ENCODE data around the gene MAPK14. TPM values are rescaled to one million over a fixed set of nuclear protein-coding genes. Genes with fewer than 3 reads are reported as not detected.
A peak's percentile ranks its signal among the peaks of the same experiment; 100 is the strongest.

MAPK14 gene
- total RNA-seq, 1 experiment from 2014 or later = 38.0 TPM

DNA sequence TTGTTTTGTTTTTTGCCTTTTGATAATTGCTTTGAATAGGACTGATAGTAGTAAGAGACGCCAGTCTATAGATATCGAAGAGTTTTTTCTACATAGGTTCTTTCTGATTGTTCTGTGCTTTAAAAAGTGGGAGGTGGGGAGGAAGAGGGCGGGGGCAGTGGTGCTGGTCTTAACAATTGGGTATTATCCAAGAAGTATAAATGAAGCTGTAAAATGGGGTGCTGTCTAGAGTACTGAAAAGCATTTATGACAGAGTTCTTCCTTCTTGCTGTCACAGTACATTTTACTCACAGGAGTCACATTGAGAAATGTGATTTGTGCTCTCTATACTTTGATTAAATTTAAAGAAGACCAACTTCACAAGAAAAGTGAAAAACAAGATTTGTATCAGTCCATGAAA is 41.0 kb downstream of the MAPK14 start:
- DNase-seq (ENCODE audit: low spot score) = no peak

DNA sequence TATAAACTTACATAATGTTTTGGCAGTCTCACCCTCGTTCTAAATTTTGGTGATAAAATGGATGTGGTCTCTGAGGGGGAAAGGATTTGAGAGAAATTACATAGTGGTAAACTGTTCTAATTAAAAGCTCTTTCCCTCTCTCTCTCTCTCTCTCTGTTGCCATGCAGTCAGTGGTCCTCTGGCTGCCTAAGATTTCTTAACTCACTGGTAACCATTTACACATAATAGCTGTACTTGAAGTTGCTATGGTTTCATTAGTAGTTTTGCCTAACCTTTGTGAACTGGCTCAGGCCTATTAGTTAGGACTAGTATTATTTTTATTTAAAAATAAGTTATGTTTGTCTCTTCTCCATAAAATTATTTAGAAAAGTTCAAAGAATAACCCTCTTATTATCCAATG is 42.0 kb downstream of the MAPK14 start:
- no peak for DNase-seq (ENCODE audit: low spot score)

GRCh38 chr6:36070252-36070651 is 42.6 kb downstream of the MAPK14 start:
- no peak for DNase-seq (ENCODE audit: low spot score)

- no peak for DNase-seq (ENCODE audit: low spot score)
Measured at GRCh38 chr6:36071281-36071680, 43.7 kb downstream of the MAPK14 start.

DNA sequence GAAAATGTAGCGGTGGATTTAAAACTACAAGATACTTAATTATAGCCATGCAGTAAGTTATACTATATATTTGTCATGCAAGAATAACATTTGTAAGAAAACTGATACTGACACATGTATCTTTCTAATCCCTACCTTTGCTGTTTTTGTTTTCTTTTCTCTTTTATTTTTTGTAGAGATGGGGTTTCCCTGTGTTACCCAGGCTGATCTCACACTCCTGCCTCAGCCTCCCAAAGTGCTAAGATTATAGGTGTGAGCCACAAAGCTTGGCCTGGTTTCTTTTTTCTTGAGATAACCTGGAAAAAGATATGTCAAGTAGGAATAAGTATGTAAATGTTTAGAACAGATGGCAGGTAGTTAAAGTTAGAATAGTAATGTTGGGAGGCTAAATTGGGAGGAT is 44.1 kb downstream of the MAPK14 start:
- DNase-seq (ENCODE audit: low spot score) = no peak

DNA sequence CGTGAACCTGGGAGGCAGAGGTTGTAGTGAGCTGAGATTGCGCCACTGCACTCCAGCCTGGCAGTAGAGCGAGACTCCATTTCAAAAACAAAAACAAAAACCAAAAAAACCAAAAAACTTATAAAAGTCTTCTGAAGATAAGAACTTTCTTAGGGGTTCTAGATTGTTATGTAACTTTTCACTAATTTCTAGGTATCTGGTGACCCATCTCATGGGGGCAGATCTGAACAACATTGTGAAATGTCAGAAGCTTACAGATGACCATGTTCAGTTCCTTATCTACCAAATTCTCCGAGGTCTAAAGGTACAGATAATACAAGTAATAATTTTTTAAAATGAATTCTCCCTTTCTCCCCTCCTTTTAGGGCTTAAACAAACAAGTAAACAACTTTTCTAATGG is 45.1 kb downstream of the MAPK14 start:
- no peak for DNase-seq (ENCODE audit: low spot score)

GRCh38 chr6:36073587-36073986 is 46.0 kb downstream of the MAPK14 start:
- DNase-seq (ENCODE audit: low spot score) = no peak

GRCh38 chr6:36075656-36076055 is 48.0 kb downstream of the MAPK14 start:
- DNase-seq (ENCODE audit: low spot score) = peak; percentile 43

DNA sequence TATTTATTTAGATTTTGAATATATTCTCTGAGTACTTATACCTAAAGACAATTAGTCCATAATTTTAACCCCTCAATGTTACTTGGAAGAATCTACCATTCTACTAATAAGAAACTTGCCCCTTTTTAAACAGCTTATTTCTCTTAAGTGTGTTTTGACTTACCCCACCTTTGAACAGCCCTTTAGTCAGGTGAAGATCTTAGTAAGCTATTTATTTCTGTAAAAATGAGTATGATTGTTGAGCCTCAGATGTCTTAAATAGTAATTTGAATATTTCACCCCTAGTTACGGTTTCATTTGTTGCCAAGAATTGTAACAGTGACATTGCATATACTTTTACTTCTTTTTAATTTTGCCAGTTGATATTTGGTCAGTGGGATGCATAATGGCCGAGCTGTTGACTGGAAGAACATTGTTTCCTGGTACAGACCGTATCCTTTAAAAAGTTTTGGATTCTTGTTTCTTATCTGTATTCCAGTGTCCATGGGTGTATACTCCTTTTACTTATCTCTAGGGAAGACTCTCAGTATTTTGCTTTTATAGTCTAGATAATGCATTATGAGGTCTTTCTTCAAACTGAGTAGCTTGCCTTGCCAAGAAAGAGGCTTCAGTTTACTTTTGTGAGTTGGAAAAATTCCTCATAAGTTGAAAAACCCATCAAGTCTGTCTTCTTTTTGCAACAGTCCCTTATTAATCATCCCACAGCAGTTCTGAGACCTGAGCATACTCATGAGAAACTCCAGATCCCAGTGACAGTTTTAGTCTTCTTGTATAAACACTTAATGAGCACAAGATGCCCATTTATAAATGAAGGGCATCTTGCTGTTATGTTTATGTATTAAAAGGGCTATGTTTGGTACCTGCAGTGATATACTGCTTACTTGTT is 48.8 kb downstream of the MAPK14 start:
- no peak for DNase-seq (ENCODE audit: low spot score)

- no peak for DNase-seq (ENCODE audit: low spot score)
Measured at GRCh38 chr6:36078159-36078558, 50.6 kb downstream of the MAPK14 start.

- no peak for DNase-seq (ENCODE audit: low spot score)
Measured at GRCh38 chr6:36079601-36080000, 52.0 kb downstream of the MAPK14 start.

DNA sequence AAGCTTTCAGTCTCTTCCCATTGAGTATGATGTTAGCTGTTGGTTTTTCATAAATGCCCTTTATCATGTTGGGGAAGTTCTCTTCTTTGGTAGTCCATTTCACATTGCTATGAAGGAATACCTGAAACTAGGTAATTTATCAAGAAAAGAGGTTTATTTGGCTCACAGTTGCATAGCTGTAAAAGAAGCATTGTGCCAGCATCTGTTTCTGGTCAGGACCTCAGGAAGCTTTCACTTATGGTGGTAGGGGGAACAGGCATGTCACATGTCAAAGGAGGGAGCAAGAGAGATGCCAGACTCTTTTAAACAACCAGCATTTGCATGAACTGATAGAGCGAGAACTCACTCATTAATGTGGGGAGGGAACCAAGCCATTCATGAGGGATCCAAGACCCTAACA is 54.7 kb downstream of the MAPK14 start:
- no peak for DNase-seq (ENCODE audit: low spot score)

DNA sequence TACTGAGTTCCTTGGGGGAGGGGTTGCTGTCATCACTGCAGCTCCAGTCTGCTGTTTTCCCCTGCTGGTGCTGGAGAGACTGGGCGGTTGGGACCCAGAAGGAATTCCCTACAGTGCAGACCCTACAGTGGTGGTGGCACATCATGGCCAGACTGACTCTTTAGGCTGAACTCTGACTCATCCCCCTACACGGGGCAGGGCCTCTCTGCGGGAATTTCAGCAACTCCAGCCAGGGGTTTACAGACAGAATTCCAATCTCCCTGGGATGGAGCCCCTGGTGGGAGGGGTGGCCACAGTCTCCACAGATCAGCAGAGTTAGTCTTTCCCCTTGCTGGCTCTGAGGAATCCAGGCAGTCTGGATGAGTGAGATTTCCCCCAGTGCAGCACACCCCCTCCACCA is 55.8 kb downstream of the MAPK14 start:
- DNase-seq (ENCODE audit: low spot score) = no peak

- DNase-seq (ENCODE audit: low spot score) = peak; percentile 31
Measured at GRCh38 chr6:36088204-36088603, 60.6 kb downstream of the MAPK14 start.

DNA sequence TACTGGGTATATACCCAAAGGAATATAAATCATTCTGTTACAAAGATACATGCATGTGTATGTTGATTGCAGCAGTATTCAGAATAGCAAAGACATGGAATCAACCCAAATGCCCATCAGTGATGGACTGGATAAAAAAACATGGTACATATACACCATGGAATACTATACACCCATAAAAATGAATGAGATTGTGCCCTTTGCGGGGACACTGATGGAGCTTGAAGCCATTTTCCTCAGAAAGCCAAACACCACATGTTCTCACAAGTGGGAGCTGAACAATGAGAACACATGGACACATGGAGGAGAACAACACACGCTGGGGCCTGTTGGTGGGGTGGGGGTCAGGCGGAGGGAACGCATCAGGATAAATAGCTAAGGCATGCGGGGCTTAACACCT is 61.4 kb downstream of the MAPK14 start:
- no peak for DNase-seq (ENCODE audit: low spot score)

DNA sequence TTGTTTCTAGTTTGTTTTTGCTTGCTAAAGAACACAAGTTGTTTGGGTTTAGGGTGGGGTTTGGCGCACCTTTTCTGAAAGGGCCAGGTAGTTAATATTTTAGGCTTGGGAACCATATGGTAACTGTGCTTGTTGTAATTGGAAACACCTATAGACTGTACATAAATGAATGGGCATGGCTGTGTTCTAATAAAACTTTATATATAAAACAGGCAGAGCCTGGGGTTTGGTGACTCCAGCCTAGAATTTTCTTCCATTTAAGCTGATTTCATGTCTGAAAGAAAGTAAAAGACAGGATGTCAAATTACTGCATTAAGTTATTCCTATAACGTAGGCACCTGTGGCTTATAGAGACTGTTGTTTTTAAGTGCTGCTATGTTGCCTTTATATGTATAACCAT is 66.6 kb downstream of the MAPK14 start:
- DNase-seq (ENCODE audit: low spot score) = no peak

- peak; percentile 96 for DNase-seq (ENCODE audit: low spot score)
Measured at GRCh38 chr6:36094753-36095496, 67.3 kb downstream of the MAPK14 start.

GRCh38 chr6:36095497-36096391 is 68.1 kb downstream of the MAPK14 start:
- DNase-seq (ENCODE audit: low spot score) = peak; percentile 81

- no peak for DNase-seq (ENCODE audit: low spot score)
Measured at GRCh38 chr6:36098253-36098919, 70.8 kb downstream of the MAPK14 start.

- no peak for DNase-seq (ENCODE audit: low spot score)
Measured at GRCh38 chr6:36098920-36099647, 71.5 kb downstream of the MAPK14 start.
